Measurements from ENCODE around the gene CNTNAP2.

- TF ChIP-seq CTCF (IDR thresholded peaks at IDR 0.05) (no peak), POLR2AphosphoS5 (IDR thresholded peaks at IDR 0.05) (no peak), POLR2A (IDR thresholded peaks at IDR 0.05) (no peak)
These were observed 2029.7 kb downstream of the CNTNAP2 start for GRCh38 chr7:148146346-148146745.

Measured in stomach (tissue), 4 donors.